ENCODE results near the gene MFSD2B. TPM values are rescaled to one million over a fixed set of nuclear protein-coding genes. Genes with fewer than 3 reads are reported as not detected.

MFSD2B gene
- total and polyA plus RNA-seq, 2 donors (not counting 1 experiment from before 2014, with no cell fraction given): not detected

- ChIA-PET POLR2A (no interaction called here), CTCF (no interaction called here)
- H3K27ac Mint-ChIP-seq: no peak overlapping the region
- peaks cover 5% of the 10 kb centered on the region for H3K79me2 ChIP-seq (ENCODE audit: control insufficient read depth, insufficient read depth, low read length)
- no peak overlapping the region for H3K4me3 Mint-ChIP-seq
- ATAC-seq (ENCODE audit: low read depth) (no peak), DNase-seq (no peak)
- no peaks in the 10 kb centered on the region for H3K9me3 ChIP-seq (ENCODE audit: control extremely low read depth in 1 of 3, control insufficient read depth in 2 of 3, insufficient read depth in 1 of 3, low read length in 2 of 3)
- no peaks in the 10 kb centered on the region for H3K27me3 Mint-ChIP-seq
- H3K4me1 Mint-ChIP-seq: no peaks in the 10 kb centered on the region
- H3K4me3 ChIP-seq (ENCODE audit: control extremely low read depth in 1 of 5, extremely low read depth in 1 of 5, insufficient read depth in 1 of 5, low read depth in 2 of 5, low read length in 4 of 5): no peak overlapping the region
- H3K27me3 ChIP-seq (replicated peaks in 1 of 4; ENCODE audit: control extremely low read depth in 1 of 4, control insufficient read depth in 3 of 4, insufficient read depth in 4 of 4, low read length in 3 of 4): no peaks in the 10 kb centered on the region
- H3K27ac ChIP-seq (ENCODE audit: low read length in 2 of 2): no peak overlapping the region
- no peaks in the 10 kb centered on the region for H3K4me1 ChIP-seq (ENCODE audit: control insufficient read depth in 2 of 2, insufficient read depth in 2 of 2, low read length in 2 of 2)
- 100% methylated on average over 3 of the region's 4 CpGs for WGBS (ENCODE audit: insufficient coverage)
- peaks cover 2 to 10% of the 10 kb centered on the region in 2 experiments for H3K36me3 ChIP-seq (replicated peaks in 1 of 2; ENCODE audit: control extremely low read depth in 1 of 2, control insufficient read depth in 1 of 2, extremely low read depth in 1 of 2, insufficient read depth in 2 of 2, low read length in 1 of 2)
- intact Hi-C loops (cut with micrococcal nuclease): no loop called here
- H4K20me1 ChIP-seq (ENCODE audit: control insufficient read depth, insufficient read depth, low read length, poor library complexity, severe bottlenecking): no peaks in the 10 kb centered on the region
- H3K9me3 Mint-ChIP-seq (ENCODE audit: insufficient read depth): no peaks in the 10 kb centered on the region
- TF ChIP-seq EZH2 (IDR thresholded peaks at IDR 0.05; ENCODE audit: borderline replicate concordance, insufficient read depth, low read depth, low read length, poor library complexity, severe bottlenecking) (no peak), CTCF (IDR thresholded peaks at IDR 0.05) (no peak)
- no peak overlapping the region for H2AFZ ChIP-seq (ENCODE audit: insufficient read depth, low read depth, low read length, poor library complexity, severe bottlenecking)
- H3K9ac ChIP-seq (ENCODE audit: low read length): no peak overlapping the region
- H3K4me2 ChIP-seq (replicated peaks; ENCODE audit: low read depth, low read length, poor library complexity, severe bottlenecking): no peak overlapping the region
Measured at GRCh38 chr2:23967846-23968245, 42.0 kb upstream of the MFSD2B start.

- DNase-seq: no peak
- Mint-ChIP-seq H3K27me3 (no peaks in the 10 kb centered on the region), H3K27ac (no peak overlapping the region), H3K4me1 (no peaks in the 10 kb centered on the region), H3K9me3 (ENCODE audit: insufficient read depth) (no peaks in the 10 kb centered on the region), H3K4me3 (no peak overlapping the region)
- Histone ChIP-seq H4K20me1 (ENCODE audit: control insufficient read depth, insufficient read depth, low read length, poor library complexity, severe bottlenecking) (no peaks in the 10 kb centered on the region), H3K4me3 (ENCODE audit: control extremely low read depth in 1 of 5, extremely low read depth in 1 of 5, insufficient read depth in 1 of 5, low read depth in 2 of 5, low read length in 4 of 5) (no peak overlapping the region), H3K27me3 (replicated peaks in 1 of 4; ENCODE audit: control extremely low read depth in 1 of 4, control insufficient read depth in 3 of 4, insufficient read depth in 4 of 4, low read length in 3 of 4) (no peaks in the 10 kb centered on the region), H2AFZ (ENCODE audit: insufficient read depth, low read depth, low read length, poor library complexity, severe bottlenecking) (no peak overlapping the region), H3K9ac (ENCODE audit: low read length) (no peak overlapping the region), H3K9me3 (ENCODE audit: control extremely low read depth in 1 of 3, control insufficient read depth in 2 of 3, insufficient read depth in 1 of 3, low read length in 2 of 3) (no peaks in the 10 kb centered on the region), H3K36me3 (replicated peaks in 1 of 2; ENCODE audit: control extremely low read depth in 1 of 2, control insufficient read depth in 1 of 2, extremely low read depth in 1 of 2, insufficient read depth in 2 of 2, low read length in 1 of 2) (peaks cover 4 to 8% of the 10 kb centered on the region in 2 experiments), H3K79me2 (ENCODE audit: control insufficient read depth, insufficient read depth, low read length) (no peaks in the 10 kb centered on the region), H3K27ac (ENCODE audit: low read length in 2 of 2) (no peak overlapping the region), H3K4me2 (replicated peaks; ENCODE audit: low read depth, low read length, poor library complexity, severe bottlenecking) (no peak overlapping the region), H3K4me1 (ENCODE audit: control insufficient read depth in 2 of 2, insufficient read depth in 2 of 2, low read length in 2 of 2) (no peaks in the 10 kb centered on the region)
- intact Hi-C loops (cut with micrococcal nuclease): no loop called here
- WGBS (ENCODE audit: insufficient coverage): 100% methylated on average over 5 of the region's 8 CpGs
- ChIA-PET CTCF (no interaction called here), POLR2A (no interaction called here)
- no peak for TF ChIP-seq EZH2 (IDR thresholded peaks at IDR 0.05; ENCODE audit: borderline replicate concordance, insufficient read depth, low read depth, low read length, poor library complexity, severe bottlenecking)
- no peak for TF ChIP-seq CTCF (IDR thresholded peaks at IDR 0.05)
- no peak for ATAC-seq (ENCODE audit: low read depth)
Measured at GRCh38 chr2:23976883-23977282, 33.0 kb upstream of the MFSD2B start.

All from B cell (primary cell).